PFSK-1 (cell line): Measurements from ENCODE around the gene PALD1.

Experiments used
- FOXP2 ChIP-seq: optimal IDR thresholded peaks from 2 replicates; pipeline ENCODE3; 2011; ENCODE audit warnings: borderline replicate concordance, control low read depth, inconsistent platforms; ENCODE audit not compliant: insufficient read depth; ENCODE audit errors: extremely low read length, extremely low read depth
- POLR2AphosphoS5 ChIP-seq: IDR thresholded peaks from 2 replicates; pipeline ENCODE4 v1.6.1; 2012; ENCODE audit warnings: low read depth, mild to moderate bottlenecking, control low read depth, low read length, moderate library complexity
- REST ChIP-seq, 2 experiments: IDR thresholded peaks; 2 replicates each; pipeline versions ENCODE4 v1.6.1 to v1.8.0; 2011 to 2012; ENCODE audit warnings: low read depth in 2 of 2, low read length in 2 of 2, control low read depth in 1 of 2, inconsistent platforms in 1 of 2, mild to moderate bottlenecking in 1 of 2, moderate library complexity in 1 of 2; ENCODE audit not compliant: insufficient read depth in 1 of 2
- SIN3A ChIP-seq: IDR thresholded peaks from 2 replicates; pipeline ENCODE4 v1.6.1; 2012; ENCODE audit warnings: mild to moderate bottlenecking, low read length, moderate library complexity, borderline replicate concordance; ENCODE audit not compliant: insufficient read depth
- TAF1 ChIP-seq: IDR thresholded peaks from 2 replicates; pipeline ENCODE4 v1.6.1; 2012; ENCODE audit warnings: low read length, control low read depth, borderline replicate concordance; ENCODE audit not compliant: insufficient read depth

PALD1 gene

GRCh38 chr10:70571236-70571635 lies 92.7 kb downstream of the PALD1 start:
- no peak for TF ChIP-seq FOXP2
- no peak for TF ChIP-seq SIN3A
- TF ChIP-seq TAF1 = no peak
- no peak for TF ChIP-seq REST (IDR thresholded peaks at IDR 0.05; ENCODE audit: insufficient read depth in 1 of 2, low read depth in 2 of 2, low read length in 2 of 2)
- no peak for TF ChIP-seq POLR2AphosphoS5

GRCh38 chr10:70571636-70572439 lies 93.3 kb downstream of the PALD1 start:
- TF ChIP-seq SIN3A (no peak), TAF1 (no peak), FOXP2 (no peak), REST (IDR thresholded peaks at IDR 0.05; ENCODE audit: insufficient read depth in 1 of 2, low read depth in 2 of 2, low read length in 2 of 2) (no peak), POLR2AphosphoS5 (no peak)

GRCh38 chr10:70573599-70574506 lies 95.3 kb downstream of the PALD1 start:
- TF ChIP-seq POLR2AphosphoS5 (no peak), TAF1 (no peak), SIN3A (no peak), REST (IDR thresholded peaks at IDR 0.05; ENCODE audit: insufficient read depth in 1 of 2, low read depth in 2 of 2, low read length in 2 of 2) (no peak), FOXP2 (no peak)

GRCh38 chr10:70575486-70575873 lies 96.9 kb downstream of the PALD1 start:
- TF ChIP-seq REST (IDR thresholded peaks at IDR 0.05; ENCODE audit: insufficient read depth in 1 of 2, low read depth in 2 of 2, low read length in 2 of 2) (no peak), POLR2AphosphoS5 (no peak), FOXP2 (no peak), SIN3A (no peak), TAF1 (no peak)
